ENCODE results near the gene CENPM. TPM values are rescaled to one million over a fixed set of nuclear protein-coding genes. Genes with fewer than 3 reads are reported as not detected.

The CENPM gene
- total and polyA plus RNA-seq, 10 of the 15 experiments (the other 5 are each of a cell fraction or from before 2014, with no cell fraction given): 36.7 to 212 (median 74.7) TPM

- TF ChIP-seq SKIL (IDR thresholded peaks at IDR 0.05; ENCODE audit: low read depth, poor library complexity, severe bottlenecking) (peak; percentile 79), MYB (IDR thresholded peaks at IDR 0.05; ENCODE audit: borderline replicate concordance, low read depth, low read length) (0 out of 2 replicates have a peak, but pooled peaks have one; percentile 18), TAF1 (IDR thresholded peaks at IDR 0.05; ENCODE audit: borderline replicate concordance, low read depth, low read length) (no peak), TCF12 (IDR thresholded peaks at IDR 0.05; ENCODE audit: low read depth, low read length) (peak; percentile 70; the same call in 1 of the 2 replicates), LARP7 (IDR thresholded peaks at IDR 0.05) (no peak), MEF2B (IDR thresholded peaks at IDR 0.05; ENCODE audit: partially characterized antibody, poor library complexity, severe bottlenecking) (peak; percentile 100), MAX (IDR thresholded peaks at IDR 0.05; ENCODE audit: low read depth, low read length) (peak; percentile 87; the same call in 1 of the 2 replicates), NFYA (IDR thresholded peaks at IDR 0.05; ENCODE audit: borderline replicate concordance, low read depth, low read length) (no peak), YBX1 (IDR thresholded peaks at IDR 0.05) (peak; percentile 98), PAX5 (IDR thresholded peaks at IDR 0.05; ENCODE audit: borderline replicate concordance, low read depth, low read length) (peak; percentile 15; the same call in 1 of the 2 replicates), POLR2A (IDR thresholded peaks at IDR 0.05; ENCODE audit: low read depth, low read length) (peak; percentile 1; the same call in 1 of the 2 replicates), ATF7 (IDR thresholded peaks at IDR 0.05; ENCODE audit: low read depth) (peak; percentile 76), HDGF (IDR thresholded peaks at IDR 0.05) (no peak), BHLHE40 (IDR thresholded peaks at IDR 0.05; ENCODE audit: borderline replicate concordance in 1 of 2, low read depth in 2 of 2, low read length in 1 of 2) (peak; percentile 91 to 92), IKZF1 (conservative IDR thresholded peaks at IDR 0.05) (peak; percentile 87), EGR1 (IDR thresholded peaks at IDR 0.05; ENCODE audit: borderline replicate concordance in 1 of 2, low read depth in 2 of 2, low read length in 2 of 2) (no peak), ZNF217 (IDR thresholded peaks at IDR 0.05) (no peak), EP300 (IDR thresholded peaks at IDR 0.05; ENCODE audit: borderline replicate concordance in 1 of 2, control insufficient read depth in 1 of 2, low read depth in 2 of 2, low read length in 2 of 2) (peak in 1 of 2 experiments; percentile 63; a peak in 1 of 4 replicates), SIN3A (IDR thresholded peaks at IDR 0.05; ENCODE audit: low read depth, low read length) (no peak), ASH2L (IDR thresholded peaks at IDR 0.05; ENCODE audit: borderline replicate concordance, low read depth) (no peak)
- TF ChIP-seq, protein P1, sequence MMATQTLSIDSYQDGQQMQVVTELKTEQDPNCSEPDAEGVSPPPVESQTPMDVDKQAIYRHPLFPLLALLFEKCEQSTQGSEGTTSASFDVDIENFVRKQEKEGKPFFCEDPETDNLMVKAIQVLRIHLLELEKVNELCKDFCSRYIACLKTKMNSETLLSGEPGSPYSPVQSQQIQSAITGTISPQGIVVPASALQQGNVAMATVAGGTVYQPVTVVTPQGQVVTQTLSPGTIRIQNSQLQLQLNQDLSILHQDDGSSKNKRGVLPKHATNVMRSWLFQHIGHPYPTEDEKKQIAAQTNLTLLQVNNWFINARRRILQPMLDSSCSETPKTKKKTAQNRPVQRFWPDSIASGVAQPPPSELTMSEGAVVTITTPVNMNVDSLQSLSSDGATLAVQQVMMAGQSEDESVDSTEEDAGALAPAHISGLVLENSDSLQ (IDR thresholded peaks at IDR 0.05): peak; percentile 84
- TF ChIP-seq, protein P2, sequence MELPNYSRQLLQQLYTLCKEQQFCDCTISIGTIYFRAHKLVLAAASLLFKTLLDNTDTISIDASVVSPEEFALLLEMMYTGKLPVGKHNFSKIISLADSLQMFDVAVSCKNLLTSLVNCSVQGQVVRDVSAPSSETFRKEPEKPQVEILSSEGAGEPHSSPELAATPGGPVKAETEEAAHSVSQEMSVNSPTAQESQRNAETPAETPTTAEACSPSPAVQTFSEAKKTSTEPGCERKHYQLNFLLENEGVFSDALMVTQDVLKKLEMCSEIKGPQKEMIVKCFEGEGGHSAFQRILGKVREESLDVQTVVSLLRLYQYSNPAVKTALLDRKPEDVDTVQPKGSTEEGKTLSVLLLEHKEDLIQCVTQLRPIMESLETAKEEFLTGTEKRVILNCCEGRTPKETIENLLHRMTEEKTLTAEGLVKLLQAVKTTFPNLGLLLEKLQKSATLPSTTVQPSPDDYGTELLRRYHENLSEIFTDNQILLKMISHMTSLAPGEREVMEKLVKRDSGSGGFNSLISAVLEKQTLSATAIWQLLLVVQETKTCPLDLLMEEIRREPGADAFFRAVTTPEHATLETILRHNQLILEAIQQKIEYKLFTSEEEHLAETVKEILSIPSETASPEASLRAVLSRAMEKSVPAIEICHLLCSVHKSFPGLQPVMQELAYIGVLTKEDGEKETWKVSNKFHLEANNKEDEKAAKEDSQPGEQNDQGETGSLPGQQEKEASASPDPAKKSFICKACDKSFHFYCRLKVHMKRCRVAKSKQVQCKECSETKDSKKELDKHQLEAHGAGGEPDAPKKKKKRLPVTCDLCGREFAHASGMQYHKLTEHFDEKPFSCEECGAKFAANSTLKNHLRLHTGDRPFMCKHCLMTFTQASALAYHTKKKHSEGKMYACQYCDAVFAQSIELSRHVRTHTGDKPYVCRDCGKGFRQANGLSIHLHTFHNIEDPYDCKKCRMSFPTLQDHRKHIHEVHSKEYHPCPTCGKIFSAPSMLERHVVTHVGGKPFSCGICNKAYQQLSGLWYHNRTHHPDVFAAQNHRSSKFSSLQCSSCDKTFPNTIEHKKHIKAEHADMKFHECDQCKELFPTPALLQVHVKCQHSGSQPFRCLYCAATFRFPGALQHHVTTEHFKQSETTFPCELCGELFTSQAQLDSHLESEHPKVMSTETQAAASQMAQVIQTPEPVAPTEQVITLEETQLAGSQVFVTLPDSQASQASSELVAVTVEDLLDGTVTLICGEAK (IDR thresholded peaks at IDR 0.05; ENCODE audit: borderline replicate concordance): 0 out of 2 replicates have a peak, but pooled peaks have one; percentile 10
Observed at GRCh38 chr22:41931701-41932269, 15.2 kb downstream of the CENPM start (continued).

All from GM12878 (cell line).